Measurements from ENCODE around the gene RAMACL.

DNA sequence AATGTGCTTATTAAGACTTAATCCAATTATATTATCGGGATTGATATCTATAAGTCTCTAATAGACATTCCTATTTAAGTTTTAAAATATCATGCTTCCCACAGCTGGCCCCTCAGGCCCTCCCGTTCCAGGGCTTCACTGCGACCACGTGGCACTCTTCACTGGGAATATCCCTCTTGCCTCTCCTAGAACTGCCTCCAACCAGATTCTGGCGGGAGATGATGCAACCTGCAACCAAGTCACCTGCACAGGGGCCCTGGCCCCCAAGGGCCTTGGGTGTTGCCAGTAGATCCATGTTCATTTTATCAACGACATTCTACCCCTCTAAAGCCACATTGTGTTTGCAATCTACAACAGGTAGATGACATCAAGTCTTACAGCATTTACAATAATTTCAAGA lies 18.4 kb upstream of the RAMACL start:
- TF ChIP-seq, protein P1, sequence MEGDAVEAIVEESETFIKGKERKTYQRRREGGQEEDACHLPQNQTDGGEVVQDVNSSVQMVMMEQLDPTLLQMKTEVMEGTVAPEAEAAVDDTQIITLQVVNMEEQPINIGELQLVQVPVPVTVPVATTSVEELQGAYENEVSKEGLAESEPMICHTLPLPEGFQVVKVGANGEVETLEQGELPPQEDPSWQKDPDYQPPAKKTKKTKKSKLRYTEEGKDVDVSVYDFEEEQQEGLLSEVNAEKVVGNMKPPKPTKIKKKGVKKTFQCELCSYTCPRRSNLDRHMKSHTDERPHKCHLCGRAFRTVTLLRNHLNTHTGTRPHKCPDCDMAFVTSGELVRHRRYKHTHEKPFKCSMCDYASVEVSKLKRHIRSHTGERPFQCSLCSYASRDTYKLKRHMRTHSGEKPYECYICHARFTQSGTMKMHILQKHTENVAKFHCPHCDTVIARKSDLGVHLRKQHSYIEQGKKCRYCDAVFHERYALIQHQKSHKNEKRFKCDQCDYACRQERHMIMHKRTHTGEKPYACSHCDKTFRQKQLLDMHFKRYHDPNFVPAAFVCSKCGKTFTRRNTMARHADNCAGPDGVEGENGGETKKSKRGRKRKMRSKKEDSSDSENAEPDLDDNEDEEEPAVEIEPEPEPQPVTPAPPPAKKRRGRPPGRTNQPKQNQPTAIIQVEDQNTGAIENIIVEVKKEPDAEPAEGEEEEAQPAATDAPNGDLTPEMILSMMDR (IDR thresholded peaks at IDR 0.05), result no peak
- TF ChIP-seq POLR2A (IDR thresholded peaks at IDR 0.05), result no peak
